Inferior parietal cortex (tissue), 1 donor: ENCODE measurements around the gene AGBL3.

Experiments used
- DNase-seq: peaks from one replicate; pipeline ENCODE4 v3.0.0-alpha.2; 2016; ENCODE audit errors: extremely low spot score

AGBL3 gene

GRCh38 chr7:135147899-135148721 lies 161.8 kb downstream of the AGBL3 start, which contains the start of gene TMEM140:
Gene TMEM140, plus strand, starts transcription at chr7:135148072. Its CDS starts 16,370 bp downstream, at chr7:135164442.
- DNase-seq: peak; percentile 74

GRCh38 chr7:135150072-135150782 lies 163.9 kb downstream of the AGBL3 start:
- no peak for DNase-seq

GRCh38 chr7:135151132-135151531 lies 164.8 kb downstream of the AGBL3 start:
- no peak for DNase-seq

GRCh38 chr7:135151533-135151932 lies 165.2 kb downstream of the AGBL3 start:
- no peak for DNase-seq

- no peak for DNase-seq
Observed at GRCh38 chr7:135152442-135152841, 166.1 kb downstream of the AGBL3 start.

- no peak for DNase-seq
Observed at GRCh38 chr7:135154734-135155133, 168.4 kb downstream of the AGBL3 start.

- DNase-seq: no peak
Observed at GRCh38 chr7:135156290-135156689, 170.0 kb downstream of the AGBL3 start.

- no peak for DNase-seq
Observed at GRCh38 chr7:135158141-135158655, 171.9 kb downstream of the AGBL3 start.

GRCh38 chr7:135158874-135159273 lies 172.6 kb downstream of the AGBL3 start:
- no peak for DNase-seq

- no peak for DNase-seq
Observed at GRCh38 chr7:135159359-135160085, 173.2 kb downstream of the AGBL3 start.

GRCh38 chr7:135160098-135160857 lies 174.0 kb downstream of the AGBL3 start:
- DNase-seq: peak; percentile 47

GRCh38 chr7:135160858-135161653 lies 174.7 kb downstream of the AGBL3 start:
- no peak for DNase-seq

GRCh38 chr7:135161669-135162068 lies 175.4 kb downstream of the AGBL3 start:
- no peak for DNase-seq

- no peak for DNase-seq
Observed at GRCh38 chr7:135162382-135163001, 176.2 kb downstream of the AGBL3 start.

GRCh38 chr7:135164357-135165061 lies 178.2 kb downstream of the AGBL3 start:
- no peak for DNase-seq

GRCh38 chr7:135165862-135166261 lies 179.6 kb downstream of the AGBL3 start:
- DNase-seq: no peak

GRCh38 chr7:135166338-135166990 lies 180.2 kb downstream of the AGBL3 start:
- no peak for DNase-seq

- no peak for DNase-seq
Observed at GRCh38 chr7:135167365-135167917, 181.1 kb downstream of the AGBL3 start.

GRCh38 chr7:135168001-135168400 lies 181.7 kb downstream of the AGBL3 start:
- no peak for DNase-seq
